NCI-H526 (cell line): ENCODE measurements around the gene PRPF40A.
"Not testable (repeated sequence)": the region's sequence is repeated elsewhere in the genome, so short reads cannot be mapped to it uniquely, and the experiment has no call there.

ENCODE experiments used
- DNase-seq, 2 experiments: peaks; one replicate each; lab custom pipeline; 2025; lab: John Stamatoyannopoulos, UW

Gene PRPF40A

GRCh38 chr2:152717228-152718075, at the start of gene PRPF40A:
TSS of gene PRPF40A (minus strand) at chr2:152717461. CDS start at chr2:152717439, 22 bp downstream.
- peak; percentile 95 to 98 for DNase-seq

- DNase-seq = no peak
Observed at GRCh38 chr2:152766928-152767327, 49.7 kb upstream of the PRPF40A start.

- no peak for DNase-seq
Observed at GRCh38 chr2:152763651-152764050, 46.4 kb upstream of the PRPF40A start.

- DNase-seq = not testable (repeated sequence)
Observed at GRCh38 chr2:152763208-152763607, 45.9 kb upstream of the PRPF40A start.

- no peak for DNase-seq
Observed at GRCh38 chr2:152762202-152762601, 44.9 kb upstream of the PRPF40A start.

GRCh38 chr2:152761214-152761613, 44.0 kb upstream of the PRPF40A start:
- DNase-seq = no peak

- no peak for DNase-seq
Observed at GRCh38 chr2:152759290-152760072, 42.2 kb upstream of the PRPF40A start.

GRCh38 chr2:152755029-152755428, 37.8 kb upstream of the PRPF40A start:
- DNase-seq = no peak

- DNase-seq = not testable (repeated sequence)
Observed at GRCh38 chr2:152747751-152748150, 30.5 kb upstream of the PRPF40A start.

- DNase-seq = peak; percentile 10 to 47
Observed at GRCh38 chr2:152743002-152743401, 25.7 kb upstream of the PRPF40A start.

GRCh38 chr2:152740743-152741328, 23.6 kb upstream of the PRPF40A start:
- peak; percentile 43 to 64 for DNase-seq

- DNase-seq = not testable (repeated sequence)
Observed at GRCh38 chr2:152739705-152740104, 22.4 kb upstream of the PRPF40A start.

GRCh38 chr2:152738438-152738837, 21.2 kb upstream of the PRPF40A start:
- no peak for DNase-seq

- not testable (repeated sequence) for DNase-seq
Observed at GRCh38 chr2:152737509-152737908, 20.2 kb upstream of the PRPF40A start.

- DNase-seq = no peak
Observed at GRCh38 chr2:152730591-152731333, 13.5 kb upstream of the PRPF40A start.

- DNase-seq = no peak
Observed at GRCh38 chr2:152729844-152730243, 12.6 kb upstream of the PRPF40A start.

- DNase-seq = no peak
Observed at GRCh38 chr2:152723918-152724317, 6.7 kb upstream of the PRPF40A start.

GRCh38 chr2:152722639-152723038, 5.4 kb upstream of the PRPF40A start:
- not testable (repeated sequence) for DNase-seq

GRCh38 chr2:152720794-152721193, 3.5 kb upstream of the PRPF40A start:
- DNase-seq = no peak

- DNase-seq = peak; percentile 83 to 90
Observed at GRCh38 chr2:152718909-152719645, 1.8 kb upstream of the PRPF40A start.
